Hematopoietic multipotent progenitor cell (in vitro differentiated cells): ENCODE results near the gene OLFML1. TPM values are rescaled to one million over a fixed set of nuclear protein-coding genes. Genes with fewer than 3 reads are reported as not detected.

Experiments used
- DNase-seq, 3 donors: peaks; one replicate each; pipeline ENCODE4 v3.0.0-alpha.2; 2011 to 2015; ENCODE audit warnings: low read depth in 2 of 3, low spot score in 2 of 3
- total RNA-seq: library from RNA; depleted of rRNA; stranded (reverse); fragments of >200 nt; gene quantifications from one replicate; pipeline ENCODE4 v1.2.3, GENCODE V29; 2012

Gene OLFML1
- total RNA-seq, 1 donor: not detected

- no peak for DNase-seq
These were observed 69.9 kb downstream of the OLFML1 start for GRCh38 chr11:7555052-7555699.

DNA sequence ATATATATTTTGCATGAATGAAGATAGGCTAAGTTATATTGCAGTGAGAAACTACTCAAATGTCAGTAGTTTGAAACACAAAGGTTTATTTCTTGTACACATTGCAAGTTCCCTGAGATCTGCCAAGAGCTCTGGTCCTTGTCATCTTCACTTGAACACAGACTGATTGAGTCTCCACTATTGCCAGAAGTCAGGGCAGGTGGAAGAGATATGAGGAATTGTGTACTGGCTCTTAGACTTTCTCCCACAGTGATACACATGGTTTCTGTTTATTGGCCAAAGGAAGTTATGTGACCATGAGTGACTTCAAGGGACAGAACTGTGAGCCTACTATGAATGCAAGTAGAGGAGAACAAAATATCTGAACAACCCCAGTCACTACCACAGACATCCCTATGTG is 72.7 kb downstream of the OLFML1 start:
- no peak for DNase-seq

GRCh38 chr11:7559398-7560283 is 74.3 kb downstream of the OLFML1 start:
- DNase-seq: no peak

Other genes with a start within 250 kb of the OLFML1 start
- under 0.01 TPM for gene SYT9, start 233.6 kb upstream of the OLFML1 start, total RNA-seq
- gene PPFIBP2, start 28.5 kb downstream of the OLFML1 start, total RNA-seq: 2.2 TPM
- gene CYB5R2, start 188.0 kb downstream of the OLFML1 start, total RNA-seq: not detected
- gene OVCH2, start 221.0 kb downstream of the OLFML1 start, total RNA-seq: not detected